ENCODE data around the gene YWHAE.

- no peak for TF ChIP-seq POLR2A (IDR thresholded peaks at IDR 0.05)
- no peak for TF ChIP-seq CTCF (IDR thresholded peaks at IDR 0.05)
Measured at GRCh38 chr17:1304522-1304921, 95.5 kb downstream of the YWHAE start.

Measured in uterus (tissue), 2 donors.